HCT116 (cell line): Measurements from ENCODE around the gene ABCF3. TPM values are rescaled to one million over a fixed set of nuclear protein-coding genes. Genes with fewer than 3 reads are reported as not detected.

ENCODE experiments used
- ATAC-seq: fragments of 200-7000 bp; cut with Tn5 transposase; 2 replicates; pipeline ENCODE4 v1.9.1; 2020; ENCODE audit warnings: mild to moderate bottlenecking, moderate library complexity
- BruUV-seq: library from RNA; stranded (reverse); fragments of 400-500 nt; replicated peaks from 2 replicates; lab custom pipeline; 2021; lab: Mats Ljungman, UMichigan
- CTCF ChIA-PET: fragments of 300-600 bp; sonication (Branson Sonifier 250); formaldehyde crosslinking; loops from one replicate; lab custom pipeline; 2021; ENCODE audit warnings: antibody characterized with exemption; lab: Charles Lee
- POLR2A ChIA-PET: fragments of 300-600, 350-600 bp; sonication (Branson Sonifier 250); formaldehyde crosslinking; loops from one replicate; lab custom pipeline; 2021; ENCODE audit warnings: antibody characterized with exemption; lab: Charles Lee
- RAD21 ChIA-PET, 2 experiments: fragments of 300-600 bp; sonication (Branson Sonifier 250); formaldehyde crosslinking; loops; one replicate each; lab custom pipeline; 2023; ENCODE audit warnings: low total read pairs in 2 of 2; ENCODE audit not compliant: uncharacterized antibody in 2 of 2, unreplicated experiment in 2 of 2, low non-redundant PET in 1 of 2; lab: Charles Lee
- DNase-seq: peaks from one replicate; pipeline ENCODE4 v3.0.0-alpha.2; 2010; ENCODE audit warnings: low read depth, low spot score
- H2AFZ ChIP-seq: fragments of 200-600 bp; shearing (Covaris generic), sonication (generic); 2 replicates; pipeline ENCODE4 v1.6.1; 2017; ENCODE audit warnings: low read depth, mixed run types, mixed read lengths, antibody characterized with exemption, low read length; ENCODE audit not compliant: poor library complexity, severe bottlenecking
- H3K27ac ChIP-seq: 2 replicates; pipeline ENCODE4 v1.5.1; 2012; ENCODE audit warnings: low read depth, low read length
- H3K27me3 ChIP-seq: fragments of 200-600 bp; sonication (generic); 2 replicates; pipeline ENCODE4 v1.6.1; 2016; ENCODE audit warnings: mixed run types, low read length, mixed read lengths; ENCODE audit not compliant: insufficient read depth
- H3K36me3 ChIP-seq, 2 experiments: fragments of 200-500 bp in 1 of 2; fragments of 200-600 bp in 1 of 2; sonication (Bioruptor generic) in 1 of 2; sonication (generic) in 1 of 2; 2 replicates each; pipeline versions ENCODE4 v1.5.1 to v1.6.1; 2014 to 2016; ENCODE audit warnings: low read length in 2 of 2, inconsistent platforms in 1 of 2, mixed read lengths in 1 of 2, mixed run types in 1 of 2; ENCODE audit not compliant: insufficient read depth in 2 of 2, control insufficient read depth in 1 of 2
- H3K4me1 ChIP-seq, 2 experiments: fragments of 200-600 bp in 1 of 2; sonication (generic) in 1 of 2; 2 replicates each; pipeline versions ENCODE4 v1.5.1 to v1.6.1; 2012 to 2017; ENCODE audit warnings: low read length in 2 of 2, inconsistent platforms in 1 of 2, mild to moderate bottlenecking in 1 of 2, mixed read lengths in 1 of 2, mixed run types in 1 of 2, moderate library complexity in 1 of 2; ENCODE audit not compliant: insufficient read depth in 2 of 2, control insufficient read depth in 1 of 2
- H3K4me2 ChIP-seq: fragments of 200-600 bp; sonication (generic); 2 replicates; pipeline ENCODE4 v1.6.1; 2017; ENCODE audit warnings: mixed run types, low read length, mixed read lengths
- H3K4me3 ChIP-seq, 2 experiments: fragments of 200-600 bp in 1 of 2; sonication (generic) in 1 of 2; replicated peaks in 1 of 2; 2 replicates each; pipeline ENCODE4 v1.5.1; 2011 to 2016; ENCODE audit warnings: low read length in 2 of 2, control low read depth in 1 of 2, low read depth in 1 of 2, mild to moderate bottlenecking in 1 of 2, mixed read lengths in 1 of 2, mixed run types in 1 of 2
- H3K79me2 ChIP-seq: fragments of 200-600 bp; sonication (generic); 2 replicates; pipeline ENCODE4 v1.6.1; 2017; ENCODE audit warnings: mild to moderate bottlenecking, mixed run types, low read length, moderate library complexity, mixed read lengths; ENCODE audit not compliant: insufficient read depth
- H3K9ac ChIP-seq: fragments of 200-600 bp; sonication (generic); 2 replicates; pipeline ENCODE4 v1.6.1; 2016; ENCODE audit warnings: low read length, mixed read lengths
- H3K9me2 ChIP-seq: fragments of 200-600 bp; sonication (generic), shearing (Covaris generic); 2 replicates; pipeline ENCODE4 v1.6.1; 2017; ENCODE audit warnings: mixed run types, mild to moderate bottlenecking, moderate library complexity; ENCODE audit not compliant: insufficient read depth
- H3K9me3 ChIP-seq, 2 experiments: fragments of 200-500 bp in 1 of 2; fragments of 200-600 bp in 1 of 2; sonication (Bioruptor generic) in 1 of 2; sonication (generic) in 1 of 2; 2 replicates each; pipeline ENCODE4 v1.6.1; 2014 to 2017; ENCODE audit warnings: low read length in 2 of 2, mixed read lengths in 2 of 2, inconsistent platforms in 1 of 2, low read depth in 1 of 2, mild to moderate bottlenecking in 1 of 2, mixed run types in 1 of 2, moderate library complexity in 1 of 2; ENCODE audit not compliant: control insufficient read depth in 1 of 2, insufficient read depth in 1 of 2
- H4K20me1 ChIP-seq: fragments of 200-600 bp; sonication (generic), shearing (Covaris generic); 2 replicates; pipeline ENCODE4 v1.6.1; 2017; ENCODE audit warnings: mixed run types, mild to moderate bottlenecking, moderate library complexity; ENCODE audit not compliant: insufficient read depth
- CBX3 ChIP-seq: IDR thresholded peaks from 2 replicates; pipeline ENCODE4 v1.6.1; 2012; ENCODE audit warnings: low read depth
- CEBPB ChIP-seq: IDR thresholded peaks from 2 replicates; pipeline ENCODE4 v1.6.1; 2012; ENCODE audit warnings: low read depth
- CTCF ChIP-seq, 3 experiments: fragments of 200-600 bp in 1 of 3; sonication (generic) in 1 of 3; IDR thresholded peaks in 2 of 3; conservative IDR thresholded peaks in 1 of 3; 2 replicates each; pipeline ENCODE4 v1.5.1; 2012 to 2017; ENCODE audit warnings: low read depth in 2 of 3, low read length in 2 of 3, antibody characterized with exemption in 1 of 3, borderline replicate concordance in 1 of 3, control low read depth in 1 of 3, mild to moderate bottlenecking in 1 of 3, mixed read lengths in 1 of 3, mixed run types in 1 of 3, moderate library complexity in 1 of 3; ENCODE audit not compliant: insufficient read depth in 1 of 3
- ELF1 ChIP-seq: IDR thresholded peaks from 2 replicates; pipeline ENCODE4 v1.6.1; 2012; ENCODE audit warnings: low read depth, borderline replicate concordance
- EZH2 ChIP-seq: fragments of 200-600 bp; sonication (generic); IDR thresholded peaks from 2 replicates; pipeline ENCODE4 v1.6.1; 2017; ENCODE audit warnings: antibody characterized with exemption, mixed run types
- EZH2phosphoT487 ChIP-seq: fragments of 200-600 bp; IDR thresholded peaks from 2 replicates; pipeline ENCODE4 v1.6.1; 2018; ENCODE audit warnings: antibody characterized with exemption, borderline replicate concordance
- FOSL1 ChIP-seq: IDR thresholded peaks from 2 replicates; pipeline ENCODE4 v1.6.1; 2012; ENCODE audit warnings: low read depth
- POLR2A ChIP-seq: IDR thresholded peaks from 2 replicates; pipeline ENCODE4 v1.7.0; 2011; ENCODE audit warnings: borderline replicate concordance; ENCODE audit not compliant: insufficient read depth, insufficient read length; ENCODE audit errors: extremely low read depth
- POLR2AphosphoS5 ChIP-seq: IDR thresholded peaks from 2 replicates; pipeline ENCODE4 v1.6.1; 2011; ENCODE audit warnings: mild to moderate bottlenecking, low read depth, low read length, moderate library complexity
- RAD21 ChIP-seq: IDR thresholded peaks from 2 replicates; pipeline ENCODE4 v1.6.1; 2012; ENCODE audit warnings: low read depth, mild to moderate bottlenecking
- REST ChIP-seq: IDR thresholded peaks from 2 replicates; pipeline ENCODE4 v1.6.1; 2012; ENCODE audit warnings: low read depth
- SIN3A ChIP-seq: IDR thresholded peaks from 2 replicates; pipeline ENCODE4 v1.6.1; 2012; ENCODE audit warnings: low read depth
- SP1 ChIP-seq: IDR thresholded peaks from 2 replicates; pipeline ENCODE4 v1.6.1; 2012; ENCODE audit warnings: low read depth
- SRF ChIP-seq: IDR thresholded peaks from 2 replicates; pipeline ENCODE4 v1.6.1; 2012; ENCODE audit warnings: low read depth
- TCF7L2 ChIP-seq: IDR thresholded peaks from 2 replicates; pipeline ENCODE4 v1.7.0; 2011; ENCODE audit warnings: borderline replicate concordance, inconsistent platforms; ENCODE audit not compliant: insufficient read depth, insufficient read length; ENCODE audit errors: extremely low read depth
- YY1 ChIP-seq: IDR thresholded peaks from 2 replicates; pipeline ENCODE4 v1.6.1; 2011; ENCODE audit warnings: low read length, low read depth, moderate library complexity, mild to moderate bottlenecking; ENCODE audit not compliant: insufficient replicate concordance; ENCODE audit errors: extremely low read depth
- ZFX ChIP-seq: fragments of 450-650 bp; IDR thresholded peaks from 2 replicates; pipeline ENCODE4 v1.6.1; 2017
- ZNF274 ChIP-seq: fragments of 200-500 bp; sonication (Bioruptor generic); IDR thresholded peaks from 2 replicates; pipeline ENCODE4 v1.6.1; 2014; ENCODE audit warnings: mild to moderate bottlenecking, low read depth, low read length, inconsistent platforms
- intact Hi-C: fragments of 100-400 bp; cut with micrococcal nuclease; formaldehyde crosslinking; loops from 2 replicates; pipeline ENCODE4 v1.10.0; 2022
- total RNA-seq: library from RNA; stranded (reverse); gene quantifications from one replicate; pipeline ENCODE4 v1.2.1, GENCODE V29; 2021; ENCODE audit not compliant: unreplicated experiment

Gene ABCF3
- total RNA-seq, 1 experiment from 2014 or later = 74.6 TPM

GRCh38 chr3:184186902-184187207 lies 856 bp downstream of the ABCF3 start:
- ChIA-PET CTCF (interaction anchor here (1.6 kb wide), 1 partner anchor 10 kb away, joined by 5 read pairs; no protein-coding TSS in a partner anchor), POLR2A (interaction anchor here (1.6 kb wide), 1 partner anchor 10 kb away, joined by 12 read pairs; no protein-coding TSS in a partner anchor)
- ATAC-seq (no peak), DNase-seq (no peak)
- H3K9ac ChIP-seq = peak overlapping the region; percentile 91
- intact Hi-C loops = no loop called here
- H2AFZ ChIP-seq = no peak overlapping the region
- H3K79me2 ChIP-seq = peaks cover 48% of the 10 kb centered on the region
- TF ChIP-seq EZH2phosphoT487 (no peak), CEBPB (no peak), POLR2AphosphoS5 (no peak), TCF7L2 (no peak), ZNF274 (no peak), FOSL1 (no peak), CBX3 (no peak), SP1 (no peak), RAD21 (no peak), YY1 (no peak), EZH2 (no peak), REST (no peak), ZFX (no peak), POLR2A (no peak), SIN3A (no peak), CTCF (IDR thresholded peaks at IDR 0.05 in 2 of 3, conservative IDR thresholded peaks at IDR 0.05 in 1 of 3; ENCODE audit: borderline replicate concordance in 1 of 3, insufficient read depth in 1 of 3, low read depth in 2 of 3, low read length in 2 of 3) (no peak), ELF1 (no peak), SRF (no peak)
- TF ChIP-seq, all 23 proteins: peak for 0
- Histone ChIP-seq H3K9me2 (no peaks in the 10 kb centered on the region), H3K4me1 (peaks cover 6 to 20% of the 10 kb centered on the region in 2 experiments), H3K27ac (peak overlapping the region; percentile 64), H3K4me2 (peak overlapping the region; percentile 96), H4K20me1 (no peaks in the 10 kb centered on the region), H3K4me3 (peak overlapping the region; percentile 98 to 100), H3K27me3 (no peaks in the 10 kb centered on the region), H3K36me3 (peaks cover 49 to 60% of the 10 kb centered on the region in 2 experiments), H3K9me3 (no peaks in the 10 kb centered on the region)
- TSS peak; percentile 51 for BruUV-seq
- RAD21 ChIA-PET = interaction anchor here in 1 of 2 experiments (0.6 kb wide), 1 partner anchor 100 kb away, joined by 3 read pairs; no protein-coding TSS in a partner anchor
